Measurements from ENCODE around the gene PAK5. TPM values are rescaled to one million over a fixed set of nuclear protein-coding genes. Genes with fewer than 3 reads are reported as not detected.

Gene PAK5
- total RNA-seq, 1 experiment from 2014 or later, result not detected

- in situ Hi-C loops (cut with HindIII; ENCODE audit: low pct_unique_long_range_greater_than_20kb, low sequenced_read_pairs), result no loop called here
- no peak for DNase-seq (ENCODE audit: low read depth)
These were observed 342.7 kb downstream of the PAK5 start for GRCh38 chr20:9496155-9496554.

GRCh38 chr20:9495701-9496100 is 343.2 kb downstream of the PAK5 start:
- no peak for DNase-seq (ENCODE audit: low read depth)
- in situ Hi-C loops (cut with HindIII; ENCODE audit: low pct_unique_long_range_greater_than_20kb, low sequenced_read_pairs), result no loop called here

- DNase-seq (ENCODE audit: low read depth), result peak; percentile 4
- in situ Hi-C loops (cut with HindIII; ENCODE audit: low pct_unique_long_range_greater_than_20kb, low sequenced_read_pairs), result no loop called here
These were observed 345.1 kb downstream of the PAK5 start for GRCh38 chr20:9493803-9494202.

GRCh38 chr20:9492067-9492466 is 346.8 kb downstream of the PAK5 start:
- no peak for DNase-seq (ENCODE audit: low read depth)
- in situ Hi-C loops (cut with HindIII; ENCODE audit: low pct_unique_long_range_greater_than_20kb, low sequenced_read_pairs), result no loop called here

GRCh38 chr20:9491324-9491723 is 347.6 kb downstream of the PAK5 start:
- in situ Hi-C loops (cut with HindIII; ENCODE audit: low pct_unique_long_range_greater_than_20kb, low sequenced_read_pairs), result no loop called here
- no peak for DNase-seq (ENCODE audit: low read depth)

GRCh38 chr20:9490631-9491030 is 348.2 kb downstream of the PAK5 start:
- in situ Hi-C loops (cut with HindIII; ENCODE audit: low pct_unique_long_range_greater_than_20kb, low sequenced_read_pairs), result no loop called here
- no peak for DNase-seq (ENCODE audit: low read depth)

- no peak for DNase-seq (ENCODE audit: low read depth)
- in situ Hi-C loops (cut with HindIII; ENCODE audit: low pct_unique_long_range_greater_than_20kb, low sequenced_read_pairs), result no loop called here
These were observed 348.7 kb downstream of the PAK5 start for GRCh38 chr20:9490161-9490560.

- DNase-seq (ENCODE audit: low read depth), result no peak
- in situ Hi-C loops (cut with HindIII; ENCODE audit: low pct_unique_long_range_greater_than_20kb, low sequenced_read_pairs), result no loop called here
These were observed 350.8 kb downstream of the PAK5 start for GRCh38 chr20:9488063-9488462.

Other genes with a start within 250 kb of the PAK5 start
- gene ANKEF1, start 195.9 kb upstream of the PAK5 start, total RNA-seq (2014; rRNA removed; shearing (Covaris generic); ENCODE audit: low replicate concordance), result 3.7 and 7.1 TPM in 2 replicates